PC-9 (cell line): Measurements from ENCODE around the gene JADE1. TPM values are rescaled to one million over a fixed set of nuclear protein-coding genes. Genes with fewer than 3 reads are reported as not detected.

Source experiments
- BruUV-seq: library from RNA; stranded (reverse); fragments of 400-500 nt; replicated peaks from 2 replicates; lab custom pipeline; 2021; lab: Mats Ljungman, UMichigan
- CTCF ChIA-PET: fragments of 300-600 bp; sonication (Branson Sonifier 250); formaldehyde crosslinking; loops from one replicate; lab custom pipeline; 2022; ENCODE audit warnings: antibody characterized with exemption; lab: Charles Lee
- POLR2A ChIA-PET: fragments of 300-600 bp; sonication (Branson Sonifier 250); formaldehyde crosslinking; loops from one replicate; lab custom pipeline; 2022; ENCODE audit warnings: antibody characterized with exemption; ENCODE audit not compliant: unreplicated experiment; lab: Charles Lee
- DNase-seq, 2 experiments: peaks; one replicate each; pipeline versions ENCODE4 v3.0.0 to v3.0.0-alpha.2; 2015 to 2022; ENCODE audit warnings: mixed read lengths in 1 of 2
- H2AFZ ChIP-seq: fragments of 200-600 bp; sonication (generic); 2 replicates; pipeline ENCODE4 v1.8.1; 2017; ENCODE audit warnings: antibody characterized with exemption
- H3F3A ChIP-seq: fragments of 200-600 bp; sonication (generic); 2 replicates; pipeline ENCODE4 v1.8.1; 2017; ENCODE audit warnings: antibody characterized with exemption, mild to moderate bottlenecking, low read depth; ENCODE audit not compliant: insufficient read depth
- H3K27ac ChIP-seq: fragments of 200-600 bp; sonication (generic); 2 replicates; pipeline ENCODE4 v1.6.1; 2016; ENCODE audit warnings: mixed run types
- H3K27me3 ChIP-seq: fragments of 200-600 bp; sonication (generic); 2 replicates; pipeline ENCODE4 v1.6.1; 2016; ENCODE audit warnings: low read depth, mixed run types; ENCODE audit not compliant: insufficient read depth
- H3K36me3 ChIP-seq: fragments of 200-600 bp; sonication (generic); 2 replicates; pipeline ENCODE4 v1.6.1; 2016; ENCODE audit warnings: low read depth, mixed run types
- H3K4me1 ChIP-seq: fragments of 200-600 bp; sonication (generic); replicated peaks from 2 replicates; pipeline ENCODE4 v1.6.1; 2016; ENCODE audit warnings: mixed run types; ENCODE audit not compliant: insufficient read depth
- H3K4me2 ChIP-seq: fragments of 200-600 bp; sonication (generic); 2 replicates; pipeline ENCODE4 v1.6.1; 2017; ENCODE audit warnings: mixed run types
- H3K4me3 ChIP-seq: fragments of 200-600 bp; sonication (generic); 2 replicates; pipeline ENCODE4 v1.6.1; 2016; ENCODE audit warnings: mixed run types
- H3K79me2 ChIP-seq: fragments of 200-600 bp; sonication (generic); 2 replicates; pipeline ENCODE4 v1.6.1; 2017; ENCODE audit warnings: low read depth, mixed run types
- H3K9me2 ChIP-seq: fragments of 200-600 bp; sonication (generic); 2 replicates; pipeline ENCODE4 v1.8.1; 2017; ENCODE audit warnings: mild to moderate bottlenecking; ENCODE audit not compliant: insufficient read depth
- H3K9me3 ChIP-seq: fragments of 200-600 bp; sonication (generic); 2 replicates; pipeline ENCODE4 v1.8.1; 2016; ENCODE audit warnings: low read depth; ENCODE audit not compliant: insufficient read depth
- H4K20me1 ChIP-seq: fragments of 200-600 bp; sonication (generic); 2 replicates; pipeline ENCODE4 v1.8.1; 2017; ENCODE audit not compliant: insufficient read depth
- CTCF ChIP-seq: fragments of 200-600 bp; sonication (generic); conservative IDR thresholded peaks from 2 replicates; pipeline ENCODE4 v1.6.1; 2017; ENCODE audit warnings: mixed run types, antibody characterized with exemption, mild to moderate bottlenecking, moderate library complexity
- EZH2 ChIP-seq: fragments of 200-600 bp; sonication (generic); IDR thresholded peaks from 2 replicates; pipeline ENCODE4 v1.8.0; 2017; ENCODE audit warnings: antibody characterized with exemption, low read depth
- intact Hi-C: fragments of 100-400 bp; cut with micrococcal nuclease; formaldehyde crosslinking; loops from one replicate; pipeline ENCODE4 v1.10.0; 2022; ENCODE audit not compliant: unreplicated experiment
- total RNA-seq: library from RNA; stranded (reverse); gene quantifications from 2 replicates; pipeline ENCODE4 v1.2.3, GENCODE V29; 2021

Gene JADE1
- total RNA-seq, 1 experiment from 2014 or later, result 23.1 TPM

DNA sequence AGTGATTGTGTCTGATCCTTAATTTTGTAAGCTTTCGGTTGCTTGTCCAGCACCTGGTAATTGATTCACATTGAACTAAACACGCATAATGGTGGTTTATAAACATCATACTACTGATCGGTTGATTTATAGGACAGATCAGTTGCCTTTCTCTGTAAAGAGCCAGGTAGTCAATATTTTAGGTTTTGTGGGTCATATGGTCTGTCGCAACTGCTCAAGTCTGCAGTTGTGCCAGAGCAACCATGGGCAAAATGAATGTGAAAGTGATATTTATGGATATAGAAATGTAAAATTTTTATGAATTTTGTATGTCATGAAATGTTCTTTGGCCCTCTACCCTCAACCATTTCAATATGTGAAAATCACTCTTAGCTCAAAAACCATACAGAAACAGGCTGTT, 8.9 kb downstream of the JADE1 start:
- H3K4me3 ChIP-seq, result no peak overlapping the region

DNA sequence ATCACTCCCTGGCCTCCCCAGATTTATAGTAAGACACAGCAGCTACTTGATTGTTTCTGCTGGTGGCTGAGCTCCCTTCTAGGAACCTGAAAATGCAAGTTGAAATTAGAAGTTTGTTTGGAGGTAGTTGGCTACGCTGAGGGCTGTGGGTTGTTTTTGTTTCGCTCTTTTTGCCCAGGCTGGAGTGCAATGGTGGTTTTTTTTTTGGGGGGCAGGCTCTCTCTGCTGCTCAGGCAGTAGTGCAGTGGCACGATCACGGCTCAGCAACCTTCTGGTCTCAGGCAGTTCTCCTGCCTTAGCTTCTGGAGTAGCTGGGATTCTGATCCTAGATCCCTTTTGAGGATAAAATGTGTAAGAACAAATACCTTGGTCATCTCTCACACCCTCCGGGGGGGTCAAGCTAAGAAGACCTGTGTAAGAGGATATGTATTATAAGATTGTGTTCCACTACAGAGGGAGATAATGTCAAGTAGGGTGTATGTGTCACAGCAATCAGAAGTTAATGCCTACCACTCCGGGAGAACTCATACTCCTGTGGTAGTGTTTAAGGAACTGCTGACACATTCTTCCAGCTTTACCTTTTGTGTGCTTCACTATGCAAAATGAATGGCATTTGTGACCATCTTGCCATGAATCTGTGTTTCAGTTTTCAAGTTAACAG, 9.7 kb downstream of the JADE1 start:
- ChIA-PET POLR2A (no interaction called here), CTCF (no interaction called here)
- Histone ChIP-seq H2AFZ (no peak overlapping the region), H3K27ac (no peak overlapping the region), H3F3A (no peaks in the 10 kb centered on the region), H4K20me1 (no peaks in the 10 kb centered on the region), H3K27me3 (no peaks in the 10 kb centered on the region), H3K4me3 (no peak overlapping the region), H3K9me3 (no peaks in the 10 kb centered on the region), H3K79me2 (peaks cover 92% of the 10 kb centered on the region), H3K36me3 (no peaks in the 10 kb centered on the region), H3K9me2 (no peaks in the 10 kb centered on the region), H3K4me2 (no peak overlapping the region), H3K4me1 (0 out of 2 replicates have a peak, but pooled peaks cover 3% of the 10 kb centered on the region)
- intact Hi-C loops, result loop anchor here (10.0 kb wide), 1 partner anchor 754 kb away; the partner anchor contains the start of gene LARP1B
- no peak for DNase-seq
- TF ChIP-seq EZH2 (no peak), CTCF (no peak)
- no TSS peak for BruUV-seq

More for the DNA sequence above, 8.9 kb downstream of the JADE1 start:
- H3K9me2 ChIP-seq, result no peaks in the 10 kb centered on the region
- POLR2A ChIA-PET, result no interaction called here
- H3K27me3 ChIP-seq, result no peaks in the 10 kb centered on the region
- no peaks in the 10 kb centered on the region for H4K20me1 ChIP-seq
- H3K36me3 ChIP-seq, result no peaks in the 10 kb centered on the region
- 0 out of 2 replicates have a peak, but pooled peaks cover 11% of the 10 kb centered on the region for H3K4me1 ChIP-seq
- BruUV-seq, result no TSS peak
- peaks cover 95% of the 10 kb centered on the region for H3K79me2 ChIP-seq
- no peak overlapping the region for H3K27ac ChIP-seq
- TF ChIP-seq CTCF, result no peak
- TF ChIP-seq EZH2, result no peak
- no peak overlapping the region for H2AFZ ChIP-seq
- CTCF ChIA-PET, result no interaction called here
- H3K9me3 ChIP-seq, result no peaks in the 10 kb centered on the region
- no peak overlapping the region for H3K4me2 ChIP-seq
- intact Hi-C loops, result loop anchor here (10.0 kb wide), 1 partner anchor 754 kb away; the partner anchor contains the start of gene LARP1B
- H3F3A ChIP-seq, result no peaks in the 10 kb centered on the region
- no peak for DNase-seq

DNA sequence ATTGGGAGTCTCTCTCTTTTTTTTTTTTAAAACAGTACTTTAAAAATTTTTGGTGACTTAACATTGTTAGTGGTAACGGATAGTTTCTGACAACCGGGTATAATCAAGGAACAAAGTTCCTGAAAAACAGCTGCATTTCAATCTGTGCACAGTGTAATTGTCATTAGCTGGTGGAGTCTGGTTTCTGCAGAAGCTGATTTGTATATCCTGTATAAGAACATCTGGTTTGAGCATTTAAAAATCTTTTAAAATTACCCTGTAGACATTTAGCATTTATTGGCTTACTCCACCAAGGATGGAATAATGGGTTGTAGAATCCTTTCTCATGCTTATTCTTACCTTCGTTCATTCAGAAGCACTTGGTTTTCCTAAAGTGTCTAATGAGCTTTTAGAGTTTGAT, 11.2 kb downstream of the JADE1 start:
- no peak for DNase-seq
- Histone ChIP-seq H2AFZ (no peak overlapping the region), H3K27me3 (no peaks in the 10 kb centered on the region), H3K79me2 (peaks cover 92% of the 10 kb centered on the region), H4K20me1 (no peaks in the 10 kb centered on the region), H3K4me2 (no peak overlapping the region), H3K27ac (no peak overlapping the region), H3K36me3 (no peaks in the 10 kb centered on the region), H3K4me1 (peaks cover 13% of the 10 kb centered on the region), H3K4me3 (no peak overlapping the region), H3K9me2 (no peaks in the 10 kb centered on the region), H3F3A (no peaks in the 10 kb centered on the region), H3K9me3 (no peaks in the 10 kb centered on the region)
- POLR2A ChIA-PET, result no interaction called here
- no TSS peak for BruUV-seq
- intact Hi-C loops, result no loop called here
- TF ChIP-seq CTCF (no peak), EZH2 (no peak)
- CTCF ChIA-PET, result no interaction called here
